Transverse colon (tissue), 4 donors: ENCODE data around the gene ADCY5. TPM values are rescaled to one million over a fixed set of nuclear protein-coding genes. Genes with fewer than 3 reads are reported as not detected.

Experiments
- DNase-seq: peaks from one replicate; pipeline ENCODE4 v3.0.0-alpha.2; 2019
- H3K27ac ChIP-seq, 4 donors: fragments of 200-600 bp; sonication (generic); 2 replicates each; pipeline ENCODE4 v1.5.1; 2016 to 2018; ENCODE audit warnings: inconsistent platforms in 4 of 4
- H3K27me3 ChIP-seq: fragments of 200-600 bp; sonication (generic); 2 replicates; pipeline ENCODE4 v1.5.1; 2017; ENCODE audit warnings: inconsistent platforms
- H3K36me3 ChIP-seq, 4 donors: fragments of 200-600 bp; sonication (generic); 2 replicates each; pipeline ENCODE4 v1.5.1; 2017 to 2019; ENCODE audit warnings: inconsistent platforms in 4 of 4
- H3K4me1 ChIP-seq, 4 donors: fragments of 200-600 bp; sonication (generic); 2 replicates each; pipeline ENCODE4 v1.5.1; 2017 to 2020; ENCODE audit warnings: inconsistent platforms in 4 of 4
- H3K4me3 ChIP-seq, 4 donors: fragments of 200-600 bp; sonication (generic); 1 replicate in 1 of 4; 2 replicates in 3 of 4; pipeline versions ENCODE4 v1.5.1 to v1.6.1; 2017 to 2019; ENCODE audit warnings: inconsistent platforms in 4 of 4
- H3K9me3 ChIP-seq, 2 donors: fragments of 200-600 bp; sonication (generic); 2 replicates each; pipeline ENCODE4 v1.5.1; 2017 to 2019; ENCODE audit warnings: inconsistent platforms in 2 of 2
- EP300 ChIP-seq: sonication (generic); formaldehyde crosslinking; IDR thresholded peaks from one replicate; pipeline ENCODE4 v1.6.1; 2017; ENCODE audit warnings: antibody characterized with exemption, low read depth
- POLR2A ChIP-seq: fragments of 450-650 bp; IDR thresholded peaks from one replicate; pipeline ENCODE4 v1.6.1; 2016; ENCODE audit warnings: antibody characterized with exemption, mild to moderate bottlenecking, moderate library complexity
- POLR2AphosphoS5 ChIP-seq, 3 donors: sonication (generic); formaldehyde crosslinking; IDR thresholded peaks; one replicate each; pipeline ENCODE4 v1.6.1; 2016; ENCODE audit warnings: antibody characterized with exemption in 3 of 3
- WGBS, 2 donors: methylation state at CpG; one replicate each; pipeline ENCODE4 v1.1.5; 2018; ENCODE audit warnings: low coverage in 1 of 2; 5-methylcytosine and 5-hydroxymethylcytosine counted together
- in situ Hi-C, 4 donors: fragments of 200-750 bp; cut with MboI; loops; one replicate each; pipeline versions ENCODE4 v1.15.0 to v1.15.1; 2017; ENCODE audit warnings: low sequenced_read_pairs in 3 of 4, low pct_ligation_motif_present in 1 of 4, low pct_unique_long_range_greater_than_20kb in 1 of 4
- intact Hi-C: fragments of 100-400 bp; cut with DNase I; formaldehyde crosslinking; loops from one replicate; pipeline ENCODE4 v1.15.1; 2023; ENCODE audit warnings: low total_unique reads
- total RNA-seq, 4 donors: library from RNA; depleted of rRNA; stranded (reverse); fragments of >200 nt; gene quantifications; one replicate each; pipeline ENCODE4 v1.1.0, GENCODE V29; 2016
- TF ChIP-seq, protein P1 (sequence below), 5 experiments: fragments of 200-600 bp in 3 of 5; fragments of 450-650 bp in 2 of 5; sonication (generic) in 3 of 5; IDR thresholded peaks; 1 replicate in 2 of 5; 2 replicates in 3 of 5; pipeline ENCODE4 v1.5.1; 2016 to 2017; ENCODE audit warnings: antibody characterized with exemption in 5 of 5, inconsistent platforms in 3 of 5, mild to moderate bottlenecking in 2 of 5, moderate library complexity in 1 of 5

ADCY5 gene
- total RNA-seq, 4 donors from 2014 or later: 13.9 to 42.0 (median 28.6) TPM

DNA sequence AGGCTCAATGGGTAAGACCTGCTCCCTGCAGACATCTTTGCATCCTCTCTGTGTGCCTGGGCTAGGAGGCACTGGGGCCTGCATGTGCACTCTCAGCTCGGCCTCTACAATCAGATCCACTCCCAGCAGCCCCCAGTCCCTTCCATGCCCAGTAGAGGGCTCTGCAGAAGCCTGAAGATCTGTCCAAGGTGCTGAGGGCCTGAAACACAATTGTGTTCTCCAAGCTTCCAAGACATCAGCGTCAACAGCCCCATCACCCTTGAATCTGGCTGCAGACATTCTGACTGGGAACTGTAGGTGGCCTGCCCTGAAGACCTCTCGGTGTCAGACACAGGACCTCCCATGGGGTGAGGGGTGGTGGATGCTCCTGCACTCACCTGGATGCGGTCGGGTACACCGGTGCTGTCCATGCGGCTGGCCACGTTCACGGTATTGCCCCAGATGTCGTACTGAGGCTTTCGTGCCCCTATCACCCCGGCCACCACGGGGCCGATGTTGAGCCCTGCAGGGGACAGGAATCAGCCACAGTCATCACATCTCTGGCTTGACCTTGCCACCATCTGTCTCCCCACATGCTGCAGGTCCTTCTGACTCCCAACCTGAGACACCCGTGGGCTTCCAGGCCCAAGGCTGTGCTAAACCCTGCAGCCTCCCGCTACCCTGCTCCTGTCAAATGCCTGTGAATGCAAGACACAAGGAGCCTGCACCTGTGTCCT, 162.4 kb downstream of the ADCY5 start:
- WGBS, 2 donors: 84 to 100% methylated on average over 1 to 16 of the region's 16 CpGs
- Histone ChIP-seq H3K27me3 (no peaks in the 10 kb centered on the region), H3K9me3 (no peaks in the 10 kb centered on the region), H3K27ac (no peak overlapping the region), H3K4me3 (no peak overlapping the region), H3K36me3 (no peaks in the 10 kb centered on the region), H3K4me1 (no peaks in the 10 kb centered on the region)
- DNase-seq: peak; percentile 21
- intact Hi-C loops: no loop called here
- in situ Hi-C loops: no loop called here
- TF ChIP-seq, protein P1, sequence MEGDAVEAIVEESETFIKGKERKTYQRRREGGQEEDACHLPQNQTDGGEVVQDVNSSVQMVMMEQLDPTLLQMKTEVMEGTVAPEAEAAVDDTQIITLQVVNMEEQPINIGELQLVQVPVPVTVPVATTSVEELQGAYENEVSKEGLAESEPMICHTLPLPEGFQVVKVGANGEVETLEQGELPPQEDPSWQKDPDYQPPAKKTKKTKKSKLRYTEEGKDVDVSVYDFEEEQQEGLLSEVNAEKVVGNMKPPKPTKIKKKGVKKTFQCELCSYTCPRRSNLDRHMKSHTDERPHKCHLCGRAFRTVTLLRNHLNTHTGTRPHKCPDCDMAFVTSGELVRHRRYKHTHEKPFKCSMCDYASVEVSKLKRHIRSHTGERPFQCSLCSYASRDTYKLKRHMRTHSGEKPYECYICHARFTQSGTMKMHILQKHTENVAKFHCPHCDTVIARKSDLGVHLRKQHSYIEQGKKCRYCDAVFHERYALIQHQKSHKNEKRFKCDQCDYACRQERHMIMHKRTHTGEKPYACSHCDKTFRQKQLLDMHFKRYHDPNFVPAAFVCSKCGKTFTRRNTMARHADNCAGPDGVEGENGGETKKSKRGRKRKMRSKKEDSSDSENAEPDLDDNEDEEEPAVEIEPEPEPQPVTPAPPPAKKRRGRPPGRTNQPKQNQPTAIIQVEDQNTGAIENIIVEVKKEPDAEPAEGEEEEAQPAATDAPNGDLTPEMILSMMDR (IDR thresholded peaks at IDR 0.05): peak; percentile 27 to 55 (median 40)
- no peak for TF ChIP-seq POLR2A

DNA sequence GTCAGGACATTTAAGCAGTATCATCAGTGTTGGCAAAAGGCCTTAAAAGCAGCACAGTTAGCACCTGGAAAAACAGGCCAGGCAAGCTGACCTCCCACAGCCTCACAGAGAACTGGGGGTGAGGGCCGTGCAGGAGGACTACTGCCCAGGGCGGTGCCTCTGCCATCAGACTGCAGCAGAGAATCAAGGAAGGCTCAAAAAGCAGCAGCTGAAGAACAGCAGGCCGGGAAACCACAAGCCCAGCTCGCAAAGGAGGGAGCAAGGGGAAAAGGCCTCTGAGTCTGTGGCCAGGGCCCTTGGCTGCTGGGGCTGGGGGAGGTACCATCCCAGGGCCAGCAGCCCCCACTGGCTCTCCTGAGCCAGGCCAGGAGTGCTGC, 163.0 kb downstream of the ADCY5 start:
- H3K4me1 ChIP-seq: no peaks in the 10 kb centered on the region
- no peak overlapping the region for H3K4me3 ChIP-seq
- H3K27ac ChIP-seq: no peak overlapping the region
- no peaks in the 10 kb centered on the region for H3K27me3 ChIP-seq
- no peaks in the 10 kb centered on the region for H3K36me3 ChIP-seq
- in situ Hi-C loops: no loop called here
- intact Hi-C loops: no loop called here
- WGBS, 2 donors: 71% methylated on average over 4 of the region's 4 CpGs; no CpG with 5 or more reads in 1 of the 2 donors
- DNase-seq: no peak
- no peak for TF ChIP-seq POLR2AphosphoS5 (IDR thresholded peaks at IDR 0.05)
- TF ChIP-seq, protein P1 (IDR thresholded peaks at IDR 0.05): no peak
- no peak for TF ChIP-seq EP300
- no peak for TF ChIP-seq POLR2A
- no peaks in the 10 kb centered on the region for H3K9me3 ChIP-seq

DNA sequence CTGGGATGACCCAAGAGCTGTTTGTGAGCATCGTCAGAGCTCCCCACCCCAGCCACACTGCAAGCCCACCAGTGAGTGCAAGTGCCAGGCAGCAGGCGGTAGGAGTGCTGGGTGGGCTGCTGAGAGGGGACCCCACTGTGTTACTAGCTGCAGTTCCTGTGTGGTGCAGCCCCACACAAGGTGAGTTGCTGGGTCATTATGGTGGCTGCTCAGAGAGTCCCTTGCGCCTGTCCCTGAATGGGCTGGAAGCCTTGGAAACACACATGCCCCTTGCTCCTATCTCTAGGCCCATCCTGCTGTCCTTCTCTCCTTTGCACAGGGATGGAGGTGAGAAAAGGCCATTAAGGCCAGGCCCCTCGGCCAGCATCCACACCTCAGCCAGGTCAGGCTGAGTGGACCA, 163.4 kb downstream of the ADCY5 start:
- no peaks in the 10 kb centered on the region for H3K27me3 ChIP-seq
- TF ChIP-seq, protein P1 (IDR thresholded peaks at IDR 0.05): no peak
- no peak for TF ChIP-seq POLR2A
- TF ChIP-seq POLR2AphosphoS5 (IDR thresholded peaks at IDR 0.05): no peak
- no peak for TF ChIP-seq EP300
- no peaks in the 10 kb centered on the region for H3K36me3 ChIP-seq
- in situ Hi-C loops (no loop called here), intact Hi-C loops (no loop called here)
- H3K4me1 ChIP-seq: no peaks in the 10 kb centered on the region
- DNase-seq: no peak
- no peaks in the 10 kb centered on the region for H3K9me3 ChIP-seq
- no peak overlapping the region for H3K4me3 ChIP-seq
- WGBS, 2 donors: 92% methylated on average over 3 of the region's 4 CpGs; no CpG with 5 or more reads in 1 of the 2 donors
- H3K27ac ChIP-seq: no peak overlapping the region

DNA sequence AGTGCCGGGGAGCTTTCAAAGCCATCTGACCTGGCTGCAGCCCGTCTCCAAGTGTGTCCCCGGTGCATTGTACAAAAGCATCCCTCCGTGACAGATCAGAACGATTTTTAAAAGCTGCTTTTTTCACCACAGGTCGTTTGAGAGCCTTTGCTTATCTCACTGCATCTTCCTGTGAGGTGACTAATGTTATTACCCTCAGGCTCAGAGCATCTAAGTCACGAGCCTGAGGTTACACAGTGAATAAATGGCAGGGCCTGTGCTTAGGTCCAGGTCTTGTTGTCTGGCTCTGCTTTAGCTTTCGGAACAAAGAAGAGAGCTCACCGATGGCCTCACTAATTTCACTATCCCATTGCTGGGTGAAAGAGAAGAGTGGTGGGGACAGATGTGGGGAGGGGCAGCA, 163.8 kb downstream of the ADCY5 start:
- TF ChIP-seq EP300 (no peak), POLR2AphosphoS5 (IDR thresholded peaks at IDR 0.05) (no peak), POLR2A (no peak)
- TF ChIP-seq, protein P1 (IDR thresholded peaks at IDR 0.05): no peak
- in situ Hi-C loops (no loop called here), intact Hi-C loops (no loop called here)
- H3K27ac ChIP-seq: no peak overlapping the region
- H3K4me1 ChIP-seq: no peaks in the 10 kb centered on the region
- H3K36me3 ChIP-seq: no peaks in the 10 kb centered on the region
- DNase-seq: no peak
- H3K9me3 ChIP-seq: no peaks in the 10 kb centered on the region
- no peaks in the 10 kb centered on the region for H3K27me3 ChIP-seq
- WGBS, 2 donors: 50 to 81% methylated on average over 2 to 9 of the region's 9 CpGs
- no peak overlapping the region for H3K4me3 ChIP-seq
